ENCODE data around the gene TRIM51. TPM values are rescaled to one million over a fixed set of nuclear protein-coding genes. Genes with fewer than 3 reads are reported as not detected.

The TRIM51 gene
- total RNA-seq: not detected in 2 replicates

GRCh38 chr11:55882997-55883396 lies at the start of gene TRIM51:
TSS of gene TRIM51 (plus strand) at chr11:55883297. CDS start at chr11:55885429, 2,132 bp downstream.

GRCh38 chr11:55838452-55838851 lies 44.6 kb upstream of the TRIM51 start, which contains the start of gene OR5D16:
TSS of gene OR5D16 (plus strand) at chr11:55838752. CDS start at chr11:55838752, 0 bp downstream.

GRCh38 chr11:55914482-55914881 lies 31.4 kb downstream of the TRIM51 start, which contains the start of gene OR5W2:
TSS of gene OR5W2 (minus strand) at chr11:55914582. CDS start at chr11:55914582, 0 bp downstream.

GRCh38 chr11:55936300-55936699 lies 53.2 kb downstream of the TRIM51 start, which contains the start of gene OR5I1:
TSS of gene OR5I1 (minus strand) at chr11:55936400. CDS start at chr11:55936400, 0 bp downstream.

Other genes starting within 250 kb of the TRIM51 start
- gene OR4P4, start 248.2 kb upstream of the TRIM51 start, total RNA-seq: not detected in 2 replicates
- not detected in 2 replicates for gene OR4S2, start 235.0 kb upstream of the TRIM51 start, total RNA-seq
- not detected in 2 replicates for gene OR4C6, start 221.1 kb upstream of the TRIM51 start, total RNA-seq
- not detected in 2 replicates for gene OR5D13, start 109.9 kb upstream of the TRIM51 start, total RNA-seq
- gene OR5D14, start 87.7 kb upstream of the TRIM51 start, total RNA-seq: not detected in 2 replicates
- gene OR5L1, start 71.9 kb upstream of the TRIM51 start, total RNA-seq: not detected in 2 replicates
- not detected in 2 replicates for gene OR5D18, start 63.7 kb upstream of the TRIM51 start, total RNA-seq
- not detected in 2 replicates for gene OR5L2, start 56.1 kb upstream of the TRIM51 start, total RNA-seq
- gene OR5D16, start 44.5 kb upstream of the TRIM51 start, total RNA-seq: not detected in 2 replicates
- not detected in 2 replicates for gene OR5W2, start 31.3 kb downstream of the TRIM51 start, total RNA-seq
- gene OR5I1, start 53.1 kb downstream of the TRIM51 start, total RNA-seq: not detected in 2 replicates
- not detected in 2 replicates for gene OR10AG1, start 86.6 kb downstream of the TRIM51 start, total RNA-seq
- not detected in 2 replicates for gene OR5F1, start 111.3 kb downstream of the TRIM51 start, total RNA-seq
- not detected in 2 replicates for gene OR5AS1, start 144.4 kb downstream of the TRIM51 start, total RNA-seq
- not detected in 2 replicates for gene OR8I2, start 210.0 kb downstream of the TRIM51 start, total RNA-seq
- not detected in 2 replicates for gene OR8H2, start 220.4 kb downstream of the TRIM51 start, total RNA-seq
- not detected in 2 replicates for gene OR8H3, start 239.1 kb downstream of the TRIM51 start, total RNA-seq

Measured in aortic smooth muscle cell (primary cell).